IMR-90 (cell line): ENCODE data around the gene MARK2. TPM values are rescaled to one million over a fixed set of nuclear protein-coding genes. Genes with fewer than 3 reads are reported as not detected.

Source experiments
- ATAC-seq: fragments of 200-7000 bp; cut with Tn5 transposase; 2 replicates; pipeline ENCODE4 v1.9.1; 2020; ENCODE audit warnings: low read depth, mild to moderate bottlenecking, moderate library complexity
- BruUV-seq: library from RNA; stranded (reverse); fragments of 400-500 nt; replicated peaks from 2 replicates; lab custom pipeline; 2021; lab: Mats Ljungman, UMichigan
- CTCF ChIA-PET: fragments of 300-600 bp; formaldehyde crosslinking; extraction: SDS; loops from one replicate; lab custom pipeline; 2021; ENCODE audit warnings: antibody characterized with exemption; lab: Yijun Ruan, JAX
- POLR2A ChIA-PET: fragments of 300-600 bp; sonication (Branson Sonifier 250); formaldehyde crosslinking; loops from one replicate; lab custom pipeline; 2022; ENCODE audit warnings: antibody characterized with exemption; ENCODE audit not compliant: unreplicated experiment; lab: Charles Lee
- DNase-seq: peaks from one replicate; pipeline ENCODE4 v3.0.0; 2013
- H2AFZ ChIP-seq: replicated peaks from 2 replicates; pipeline ENCODE3; 2013; ENCODE audit warnings: low read length, mild to moderate bottlenecking; ENCODE audit not compliant: poor library complexity
- H2AK5ac ChIP-seq: 2 replicates; pipeline ENCODE4 v1.6.1; 2013; ENCODE audit warnings: low read depth, low read length, inconsistent platforms
- H2AK9ac ChIP-seq: replicated peaks from 2 replicates; pipeline ENCODE3; 2013; ENCODE audit warnings: mild to moderate bottlenecking, low read depth, low read length, moderate library complexity; ENCODE audit not compliant: poor library complexity
- H2BK120ac ChIP-seq: 2 replicates; pipeline ENCODE4 v1.6.1; 2013; ENCODE audit warnings: low read depth, low read length, inconsistent platforms
- H2BK15ac ChIP-seq: 3 replicates; pipeline ENCODE4 v1.6.1; 2013; ENCODE audit warnings: low read depth, low read length, inconsistent platforms
- H2BK20ac ChIP-seq: 2 replicates; pipeline ENCODE4 v1.6.1; 2013; ENCODE audit warnings: low read depth, mild to moderate bottlenecking, inconsistent platforms, low read length, moderate library complexity
- H2BK5ac ChIP-seq: 2 replicates; pipeline ENCODE4 v1.6.1; 2013; ENCODE audit warnings: mild to moderate bottlenecking, low read depth, low read length, inconsistent platforms; ENCODE audit not compliant: poor library complexity, severe bottlenecking
- H3K14ac ChIP-seq: replicated peaks from 2 replicates; pipeline ENCODE4 v1.6.1; 2013; ENCODE audit warnings: low read depth, low read length, inconsistent platforms
- H3K18ac ChIP-seq: 2 replicates; pipeline ENCODE4 v1.6.1; 2013; ENCODE audit warnings: low read depth, low read length, control low read depth
- H3K23ac ChIP-seq: 2 replicates; pipeline ENCODE4 v1.6.1; 2013; ENCODE audit warnings: low read depth, low read length, inconsistent platforms
- H3K27ac ChIP-seq: 2 replicates; pipeline ENCODE4 v1.5.1; 2013; ENCODE audit warnings: mild to moderate bottlenecking, control low read depth, low read length; ENCODE audit not compliant: insufficient read depth
- H3K27me3 ChIP-seq: 2 replicates; pipeline ENCODE4 v1.6.1; 2013; ENCODE audit warnings: low read length; ENCODE audit not compliant: control insufficient read depth, insufficient read depth
- H3K36me3 ChIP-seq: 2 replicates; pipeline ENCODE4 v1.6.1; 2013; ENCODE audit warnings: low read length, mixed read lengths; ENCODE audit not compliant: control insufficient read depth, insufficient read depth
- H3K4ac ChIP-seq: 2 replicates; pipeline ENCODE4 v1.6.1; 2013; ENCODE audit warnings: low read depth, low read length, inconsistent platforms
- H3K4me1 ChIP-seq: 2 replicates; pipeline ENCODE4 v1.6.1; 2013; ENCODE audit warnings: low read length, mixed read lengths; ENCODE audit not compliant: control insufficient read depth, insufficient read depth
- H3K4me2 ChIP-seq: 2 replicates; pipeline ENCODE4 v1.6.1; 2013; ENCODE audit warnings: low read depth, mild to moderate bottlenecking, control low read depth, low read length, moderate library complexity
- H3K4me3 ChIP-seq: 2 replicates; pipeline ENCODE4 v1.5.1; 2013; ENCODE audit warnings: low read depth, mild to moderate bottlenecking, control low read depth, low read length, moderate library complexity; ENCODE audit not compliant: insufficient read depth
- H3K56ac ChIP-seq: 2 replicates; pipeline ENCODE4 v1.6.1; 2013; ENCODE audit warnings: low read length, inconsistent platforms; ENCODE audit not compliant: insufficient read depth; ENCODE audit errors: extremely low read depth
- H3K79me1 ChIP-seq, 2 experiments: 2 replicates each; pipeline ENCODE4 v1.6.1; 2013; ENCODE audit warnings: low read length in 2 of 2, inconsistent platforms in 1 of 2, low read depth in 1 of 2
- H3K9ac ChIP-seq: 2 replicates; pipeline ENCODE4 v1.6.1; 2013; ENCODE audit warnings: low read depth, low read length, control low read depth
- H3K9me1 ChIP-seq: 2 replicates; pipeline ENCODE4 v1.6.1; 2013; ENCODE audit warnings: low read length, inconsistent platforms; ENCODE audit not compliant: insufficient read depth
- H3K9me3 ChIP-seq: 2 replicates; pipeline ENCODE4 v1.6.1; 2013; ENCODE audit warnings: low read length; ENCODE audit not compliant: control insufficient read depth, insufficient read depth
- H4K20me1 ChIP-seq: 2 replicates; pipeline ENCODE4 v1.6.1; 2013; ENCODE audit warnings: low read length, inconsistent platforms; ENCODE audit not compliant: insufficient read depth
- H4K5ac ChIP-seq: 2 replicates; pipeline ENCODE4 v1.6.1; 2013; ENCODE audit warnings: mild to moderate bottlenecking, low read depth, low read length, control low read depth
- H4K8ac ChIP-seq, 2 experiments: 2 replicates each; pipeline ENCODE4 v1.6.1; 2013; ENCODE audit warnings: low read depth in 2 of 2, low read length in 2 of 2, control low read depth in 1 of 2, inconsistent platforms in 1 of 2
- H4K91ac ChIP-seq: 2 replicates; pipeline ENCODE4 v1.6.1; 2013; ENCODE audit warnings: low read depth, low read length, inconsistent platforms; ENCODE audit not compliant: insufficient read depth
- CTCF ChIP-seq: conservative IDR thresholded peaks from 2 replicates; pipeline ENCODE4 v1.5.1; 2012; ENCODE audit warnings: mild to moderate bottlenecking, low read depth, low read length, improper control_type of control experiment
- MAFK ChIP-seq: IDR thresholded peaks from 2 replicates; pipeline ENCODE4 v1.6.1; 2012; ENCODE audit warnings: low read depth, low read length, improper control_type of control experiment
- MXI1 ChIP-seq: IDR thresholded peaks from 2 replicates; pipeline ENCODE4 v1.6.1; 2012; ENCODE audit warnings: low read depth, mild to moderate bottlenecking, low read length, moderate library complexity, borderline replicate concordance
- NFE2L2 ChIP-seq: fragments of 150-350 bp; IDR thresholded peaks from 2 replicates; pipeline ENCODE4 v1.6.1; 2016; ENCODE audit warnings: low read depth, mild to moderate bottlenecking, low read length
- RAD21 ChIP-seq: IDR thresholded peaks from 2 replicates; pipeline ENCODE4 v1.6.1; 2012; ENCODE audit warnings: low read length, improper control_type of control experiment
- SMC3 ChIP-seq: fragments of 150-350 bp; IDR thresholded peaks from 2 replicates; pipeline ENCODE4 v1.6.1; 2016; ENCODE audit warnings: low read depth, mild to moderate bottlenecking, antibody characterized with exemption, low read length, moderate library complexity
- WGBS, 2 experiments: methylation state at CpG; one replicate each; pipeline versions ENCODE4 v1.1.5 to v1.1.7; 2013; ENCODE audit warnings: missing lambda C conversion rate in 2 of 2; ENCODE audit not compliant: insufficient read length in 1 of 2; ENCODE audit errors: extremely low coverage in 2 of 2; 5-methylcytosine and 5-hydroxymethylcytosine counted together
- dilution Hi-C: fragments of 300-500 bp; cut with HindIII; formaldehyde crosslinking; loops from one replicate; pipeline ENCODE4 v1.14.3; 2018; ENCODE audit warnings: low sequenced_read_pairs; ENCODE audit not compliant: unreplicated experiment
- in situ Hi-C: fragments of 300-500 bp; cut with MboI; formaldehyde crosslinking; loops from 3 replicates; pipeline ENCODE4 v1.14.3; 2019; ENCODE audit warnings: low sequenced_read_pairs, inconsistent platforms, mixed read lengths
- intact Hi-C: fragments of 100-400 bp; cut with micrococcal nuclease; formaldehyde crosslinking; loops from 2 replicates; pipeline ENCODE4 v1.10.0; 2022
- polyA plus RNA-seq, 3 experiments: library from polyadenylated mRNA; depleted of rRNA; stranded (reverse); fragments of >200 nt; gene quantifications; 2 replicates each; pipeline ENCODE4 v1.2.3, GENCODE V29; 2012; ENCODE audit warnings: low replicate concordance in 1 of 3
- total RNA-seq: library from RNA; depleted of rRNA; stranded (reverse); fragments of >200 nt; gene quantifications from 2 replicates; pipeline ENCODE4 v1.2.3, GENCODE V29; 2012
- TF ChIP-seq, protein P1 (sequence below): fragments of 150-350 bp; IDR thresholded peaks from 2 replicates; pipeline ENCODE4 v1.6.1; 2016; ENCODE audit warnings: low read depth, mild to moderate bottlenecking, low read length, moderate library complexity, borderline replicate concordance

The MARK2 gene
- total and polyA plus RNA-seq, 2 of the 4 experiments (the other 2 are of a cell fraction): 6.6 to 17.3 TPM

DNA sequence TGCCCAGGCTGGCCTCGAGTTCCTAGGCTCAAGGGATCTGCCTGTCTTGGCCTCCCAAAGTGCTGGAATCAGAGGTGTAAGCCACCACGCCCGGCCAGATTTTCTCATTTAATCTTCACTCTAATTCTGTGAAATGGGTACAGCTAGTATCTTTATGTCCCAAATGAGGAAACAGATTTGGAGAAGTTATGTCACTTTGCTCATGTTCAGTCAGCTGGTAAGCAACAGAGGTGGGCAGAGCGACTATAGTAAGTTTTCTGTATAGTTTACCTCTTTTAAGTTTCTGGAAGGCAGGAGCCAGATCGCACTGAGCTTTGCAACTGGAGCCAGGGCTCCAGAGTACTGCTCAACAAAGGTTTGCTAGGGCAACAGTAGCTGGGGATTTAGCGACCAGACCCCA, 44.9 kb downstream of the MARK2 start:
- POLR2A ChIA-PET: no interaction called here

More for the DNA sequence above, 44.9 kb downstream of the MARK2 start:
- Histone ChIP-seq H2AK9ac (no peak overlapping the region), H3K23ac (no peak overlapping the region), H2BK5ac (no peak overlapping the region), H2BK20ac (no peak overlapping the region), H2BK120ac (no peak overlapping the region), H2BK15ac (no peak overlapping the region), H3K9ac (no peak overlapping the region), H4K91ac (no peak overlapping the region), H3K27ac (no peak overlapping the region), H3K4me2 (no peak overlapping the region), H4K8ac (no peak overlapping the region), H3K27me3 (no peaks in the 10 kb centered on the region), H3K18ac (no peak overlapping the region), H3K79me1 (peaks cover 60 to 83% of the 10 kb centered on the region in 2 experiments), H3K14ac (no peak overlapping the region), H2AK5ac (no peak overlapping the region), H3K4ac (no peak overlapping the region), H2AFZ (no peak overlapping the region), H4K5ac (no peak overlapping the region), H3K9me3 (no peaks in the 10 kb centered on the region), H3K9me1 (peaks cover 42% of the 10 kb centered on the region), H3K4me1 (peaks cover 24% of the 10 kb centered on the region), H4K20me1 (peaks cover 82% of the 10 kb centered on the region), H3K4me3 (no peak overlapping the region), H3K56ac (no peak overlapping the region), H3K36me3 (no peaks in the 10 kb centered on the region)
- 100% methylated on average over 1 of the region's 6 CpGs; no CpG with 5 or more reads in 1 of the 2 experiments for WGBS, 2 experiments
- CTCF ChIA-PET: no interaction called here
- intact Hi-C loops: no loop called here
- no peak for TF ChIP-seq RAD21
- TF ChIP-seq, protein P1, sequence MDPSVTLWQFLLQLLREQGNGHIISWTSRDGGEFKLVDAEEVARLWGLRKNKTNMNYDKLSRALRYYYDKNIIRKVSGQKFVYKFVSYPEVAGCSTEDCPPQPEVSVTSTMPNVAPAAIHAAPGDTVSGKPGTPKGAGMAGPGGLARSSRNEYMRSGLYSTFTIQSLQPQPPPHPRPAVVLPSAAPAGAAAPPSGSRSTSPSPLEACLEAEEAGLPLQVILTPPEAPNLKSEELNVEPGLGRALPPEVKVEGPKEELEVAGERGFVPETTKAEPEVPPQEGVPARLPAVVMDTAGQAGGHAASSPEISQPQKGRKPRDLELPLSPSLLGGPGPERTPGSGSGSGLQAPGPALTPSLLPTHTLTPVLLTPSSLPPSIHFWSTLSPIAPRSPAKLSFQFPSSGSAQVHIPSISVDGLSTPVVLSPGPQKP: no peak
- no peak for TF ChIP-seq SMC3
- TF ChIP-seq MXI1: no peak
- TF ChIP-seq CTCF: no peak
- no peak for TF ChIP-seq NFE2L2
- TF ChIP-seq MAFK: no peak
- no peak for ATAC-seq
- dilution Hi-C loops: no loop called here
- no TSS peak for BruUV-seq
- in situ Hi-C loops: no loop called here
- DNase-seq: no peak
